Measurements from ENCODE around the gene ZDHHC20. TPM values are rescaled to one million over a fixed set of nuclear protein-coding genes. Genes with fewer than 3 reads are reported as not detected.

Gene ZDHHC20
- total and polyA plus RNA-seq, 2 experiments from 2014 or later, result 25.2 to 132 TPM

- peak; percentile 61 for DNase-seq (ENCODE audit: low spot score)
- peak overlapping the region; percentile 29 for H3K27ac ChIP-seq
- H3K4me3 ChIP-seq, result peak overlapping the region; percentile 54
- no peaks in the 10 kb centered on the region for H3K36me3 ChIP-seq (replicated peaks; ENCODE audit: insufficient read depth, low read depth)
- H4K20me1 ChIP-seq (ENCODE audit: insufficient read depth, poor library complexity, severe bottlenecking), result no peaks in the 10 kb centered on the region
- no peaks in the 10 kb centered on the region for H3K9me2 ChIP-seq (replicated peaks; ENCODE audit: insufficient read depth)
- peak overlapping the region; percentile 89 for H3K4me2 ChIP-seq
- no peaks in the 10 kb centered on the region for H3K79me2 ChIP-seq
- peaks cover 4% of the 10 kb centered on the region for H3K4me1 ChIP-seq (ENCODE audit: insufficient read depth)
- TF ChIP-seq EZH2 (IDR thresholded peaks at IDR 0.05; ENCODE audit: borderline replicate concordance) (no peak), EZH2phosphoT487 (IDR thresholded peaks at IDR 0.05; ENCODE audit: low read depth, severe bottlenecking, unreplicated experiment) (no peak), CTCF (IDR thresholded peaks at IDR 0.05; ENCODE audit: poor library complexity) (no peak)
- H3K9me3 ChIP-seq (ENCODE audit: low read depth), result no peaks in the 10 kb centered on the region
- H2AFZ ChIP-seq, result peak overlapping the region; percentile 85
- WGBS (ENCODE audit: low lambda C conversion rate, missing lambda C conversion rate), result 5% methylated on average over 52 of the region's 52 CpGs
- H3K27me3 ChIP-seq, result no peaks in the 10 kb centered on the region
Measured at GRCh38 chr13:21326155-21327031, 132.7 kb downstream of the ZDHHC20 start.

- H3K9me3 ChIP-seq (ENCODE audit: low read depth), result no peaks in the 10 kb centered on the region
- no peak overlapping the region for H3K4me3 ChIP-seq
- no peak overlapping the region for H3K27ac ChIP-seq
Measured at GRCh38 chr13:21324803-21325202, 134.3 kb downstream of the ZDHHC20 start.

GRCh38 chr13:21322988-21323387 lies 136.1 kb downstream of the ZDHHC20 start:
- Histone ChIP-seq H3K79me2 (no peaks in the 10 kb centered on the region), H3K4me3 (no peak overlapping the region), H3K4me1 (ENCODE audit: insufficient read depth) (peaks cover 4% of the 10 kb centered on the region), H3K9me2 (replicated peaks; ENCODE audit: insufficient read depth) (no peaks in the 10 kb centered on the region), H2AFZ (no peak overlapping the region), H3K36me3 (replicated peaks; ENCODE audit: insufficient read depth, low read depth) (no peaks in the 10 kb centered on the region), H3K27me3 (no peaks in the 10 kb centered on the region), H3K27ac (no peak overlapping the region), H3K4me2 (no peak overlapping the region), H3K9me3 (ENCODE audit: low read depth) (no peaks in the 10 kb centered on the region), H4K20me1 (ENCODE audit: insufficient read depth, poor library complexity, severe bottlenecking) (no peaks in the 10 kb centered on the region)
- WGBS (ENCODE audit: low lambda C conversion rate, missing lambda C conversion rate), result 93% methylated on average over 3 of the region's 3 CpGs
- DNase-seq (ENCODE audit: low spot score), result no peak
- no peak for TF ChIP-seq CTCF (IDR thresholded peaks at IDR 0.05; ENCODE audit: poor library complexity)
- no peak for TF ChIP-seq EZH2phosphoT487 (IDR thresholded peaks at IDR 0.05; ENCODE audit: low read depth, severe bottlenecking, unreplicated experiment)
- TF ChIP-seq EZH2 (IDR thresholded peaks at IDR 0.05; ENCODE audit: borderline replicate concordance), result no peak

More at GRCh38 chr13:21324803-21325202, 134.3 kb downstream of the ZDHHC20 start:
- H3K4me2 ChIP-seq, result no peak overlapping the region
- H3K36me3 ChIP-seq (replicated peaks; ENCODE audit: insufficient read depth, low read depth), result no peaks in the 10 kb centered on the region
- TF ChIP-seq EZH2 (IDR thresholded peaks at IDR 0.05; ENCODE audit: borderline replicate concordance) (no peak), CTCF (IDR thresholded peaks at IDR 0.05; ENCODE audit: poor library complexity) (no peak), EZH2phosphoT487 (IDR thresholded peaks at IDR 0.05; ENCODE audit: low read depth, severe bottlenecking, unreplicated experiment) (no peak)
- 78% methylated on average over 3 of the region's 3 CpGs for WGBS (ENCODE audit: low lambda C conversion rate, missing lambda C conversion rate)
- H3K9me2 ChIP-seq (replicated peaks; ENCODE audit: insufficient read depth), result no peaks in the 10 kb centered on the region
- H3K27me3 ChIP-seq, result no peaks in the 10 kb centered on the region
- H3K79me2 ChIP-seq, result no peaks in the 10 kb centered on the region
- DNase-seq (ENCODE audit: low spot score), result no peak
- H3K4me1 ChIP-seq (ENCODE audit: insufficient read depth), result peaks cover 4% of the 10 kb centered on the region
- H2AFZ ChIP-seq, result no peak overlapping the region
- H4K20me1 ChIP-seq (ENCODE audit: insufficient read depth, poor library complexity, severe bottlenecking), result no peaks in the 10 kb centered on the region

Small RNAs within 50 kb of the gene (small RNA-seq; reads per million reads assigned to genes)
- gene RNA5SP25, result 0.16 reads per million

Other genes starting within 250 kb of the ZDHHC20 start
- 78.8 and 95.7 TPM in 2 replicates for gene MICU2, start 144.9 kb upstream of the ZDHHC20 start, total RNA-seq
- 48.1 and 49.0 TPM in 2 replicates for gene MICU2, start 144.9 kb upstream of the ZDHHC20 start, polyA plus RNA-seq
- 1.7 and 2.0 TPM in 2 replicates for gene FGF9, start 211.8 kb upstream of the ZDHHC20 start, total RNA-seq
- 1.6 and 2.3 TPM in 2 replicates for gene FGF9, start 211.8 kb upstream of the ZDHHC20 start, polyA plus RNA-seq